K562 (cell line): Measurements from ENCODE around the gene GPATCH2. TPM values are rescaled to one million over a fixed set of nuclear protein-coding genes. Genes with fewer than 3 reads are reported as not detected.

ENCODE experiments used
- POLR3A ChIP-seq: IDR thresholded peaks from 2 replicates; pipeline ENCODE4 v1.6.1; 2011; ENCODE audit warnings: borderline replicate concordance, mild to moderate bottlenecking, moderate library complexity; ENCODE audit not compliant: insufficient read length, insufficient read depth; ENCODE audit errors: extremely low read depth
- ZNF143 ChIP-seq: sonication (generic); formaldehyde crosslinking; IDR thresholded peaks from 2 replicates; pipeline ENCODE4 v1.9.0; 2022; ENCODE audit warnings: mild to moderate bottlenecking, missing genetic modification reagents
- ZNF263 ChIP-seq: sonication (generic); formaldehyde crosslinking; IDR thresholded peaks from 2 replicates; pipeline ENCODE4 v1.8.0; 2022; ENCODE audit warnings: mild to moderate bottlenecking, missing genetic modification reagents, borderline replicate concordance
- polyA plus RNA-seq, 8 experiments: library from polyadenylated mRNA; depleted of rRNA in 4 of 8; stranded (reverse) in 5 of 8; unstranded in 3 of 8; fragments of >200 nt; fragmentation: Nextera tagmentation in 2 of 8; fragmentation: Illumina TruSeq in 1 of 8; extraction: Ambion mirVana in 2 of 8; extraction: Trizol in 1 of 8; gene quantifications; 2 replicates each; pipeline versions ENCODE4 v1.2.1 to v1.2.3, GENCODE V29; 2011 to 2014; ENCODE audit warnings: inconsistent platforms in 1 of 8, missing spikeins in 1 of 8
- total RNA-seq, 7 experiments: library from RNA; depleted of rRNA in 6 of 7; stranded (reverse); fragments of >200 nt in 6 of 7; fragmentation: Illumina TruSeq in 2 of 7; extraction: Trizol in 2 of 7; gene quantifications; 2 replicates each; pipeline versions ENCODE4 v1.2.1 to v1.2.3, GENCODE V29; 2011 to 2021; ENCODE audit warnings: low replicate concordance in 1 of 7
- TF ChIP-seq, protein P1 (sequence below): fragments of 200-600 bp; sonication (generic); IDR thresholded peaks from one replicate; pipeline ENCODE4 v1.6.1; 2012; ENCODE audit warnings: mild to moderate bottlenecking, low read depth, low read length, inconsistent platforms
- TF ChIP-seq, protein P2 (sequence below): fragments of 250-450 bp; sonication (Bioruptor Pico); IDR thresholded peaks from 2 replicates; pipeline ENCODE4 v1.4.0; 2020; ENCODE audit warnings: mild to moderate bottlenecking
- TF ChIP-seq, protein P3 (sequence below): fragments of 450-650 bp; formaldehyde crosslinking; IDR thresholded peaks from 2 replicates; pipeline ENCODE4 v1.4.0; 2020; ENCODE audit warnings: mild to moderate bottlenecking
- TF ChIP-seq, protein P4 (sequence below): fragments of 250-450 bp; sonication (Bioruptor Pico); IDR thresholded peaks from 2 replicates; pipeline ENCODE4 v1.4.0; 2020

Gene GPATCH2
- total and polyA plus RNA-seq, 9 of the 15 experiments (the other 6 are each of a cell fraction or from before 2014, with no cell fraction given): 0.38 to 2.0 (median 0.55) TPM

DNA sequence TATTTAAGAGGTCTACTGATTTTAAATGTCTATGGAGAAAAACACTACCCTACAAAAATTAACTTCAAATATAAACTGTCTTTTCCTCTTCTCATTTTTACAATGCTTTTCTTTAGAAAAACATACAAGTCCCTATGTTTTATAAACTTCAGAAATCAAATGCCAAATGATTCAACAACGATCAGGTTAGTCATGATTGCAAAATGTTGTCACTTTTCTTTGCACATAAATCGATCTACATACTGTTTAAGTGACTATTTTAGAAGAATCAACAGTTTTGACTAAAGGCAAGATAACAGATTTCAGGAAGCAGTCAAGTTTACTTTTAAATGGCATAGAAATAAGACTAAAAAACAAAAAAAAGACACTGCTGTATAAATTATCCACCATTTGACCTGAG lies 168.7 kb downstream of the GPATCH2 start (continued):
- TF ChIP-seq, protein P1, sequence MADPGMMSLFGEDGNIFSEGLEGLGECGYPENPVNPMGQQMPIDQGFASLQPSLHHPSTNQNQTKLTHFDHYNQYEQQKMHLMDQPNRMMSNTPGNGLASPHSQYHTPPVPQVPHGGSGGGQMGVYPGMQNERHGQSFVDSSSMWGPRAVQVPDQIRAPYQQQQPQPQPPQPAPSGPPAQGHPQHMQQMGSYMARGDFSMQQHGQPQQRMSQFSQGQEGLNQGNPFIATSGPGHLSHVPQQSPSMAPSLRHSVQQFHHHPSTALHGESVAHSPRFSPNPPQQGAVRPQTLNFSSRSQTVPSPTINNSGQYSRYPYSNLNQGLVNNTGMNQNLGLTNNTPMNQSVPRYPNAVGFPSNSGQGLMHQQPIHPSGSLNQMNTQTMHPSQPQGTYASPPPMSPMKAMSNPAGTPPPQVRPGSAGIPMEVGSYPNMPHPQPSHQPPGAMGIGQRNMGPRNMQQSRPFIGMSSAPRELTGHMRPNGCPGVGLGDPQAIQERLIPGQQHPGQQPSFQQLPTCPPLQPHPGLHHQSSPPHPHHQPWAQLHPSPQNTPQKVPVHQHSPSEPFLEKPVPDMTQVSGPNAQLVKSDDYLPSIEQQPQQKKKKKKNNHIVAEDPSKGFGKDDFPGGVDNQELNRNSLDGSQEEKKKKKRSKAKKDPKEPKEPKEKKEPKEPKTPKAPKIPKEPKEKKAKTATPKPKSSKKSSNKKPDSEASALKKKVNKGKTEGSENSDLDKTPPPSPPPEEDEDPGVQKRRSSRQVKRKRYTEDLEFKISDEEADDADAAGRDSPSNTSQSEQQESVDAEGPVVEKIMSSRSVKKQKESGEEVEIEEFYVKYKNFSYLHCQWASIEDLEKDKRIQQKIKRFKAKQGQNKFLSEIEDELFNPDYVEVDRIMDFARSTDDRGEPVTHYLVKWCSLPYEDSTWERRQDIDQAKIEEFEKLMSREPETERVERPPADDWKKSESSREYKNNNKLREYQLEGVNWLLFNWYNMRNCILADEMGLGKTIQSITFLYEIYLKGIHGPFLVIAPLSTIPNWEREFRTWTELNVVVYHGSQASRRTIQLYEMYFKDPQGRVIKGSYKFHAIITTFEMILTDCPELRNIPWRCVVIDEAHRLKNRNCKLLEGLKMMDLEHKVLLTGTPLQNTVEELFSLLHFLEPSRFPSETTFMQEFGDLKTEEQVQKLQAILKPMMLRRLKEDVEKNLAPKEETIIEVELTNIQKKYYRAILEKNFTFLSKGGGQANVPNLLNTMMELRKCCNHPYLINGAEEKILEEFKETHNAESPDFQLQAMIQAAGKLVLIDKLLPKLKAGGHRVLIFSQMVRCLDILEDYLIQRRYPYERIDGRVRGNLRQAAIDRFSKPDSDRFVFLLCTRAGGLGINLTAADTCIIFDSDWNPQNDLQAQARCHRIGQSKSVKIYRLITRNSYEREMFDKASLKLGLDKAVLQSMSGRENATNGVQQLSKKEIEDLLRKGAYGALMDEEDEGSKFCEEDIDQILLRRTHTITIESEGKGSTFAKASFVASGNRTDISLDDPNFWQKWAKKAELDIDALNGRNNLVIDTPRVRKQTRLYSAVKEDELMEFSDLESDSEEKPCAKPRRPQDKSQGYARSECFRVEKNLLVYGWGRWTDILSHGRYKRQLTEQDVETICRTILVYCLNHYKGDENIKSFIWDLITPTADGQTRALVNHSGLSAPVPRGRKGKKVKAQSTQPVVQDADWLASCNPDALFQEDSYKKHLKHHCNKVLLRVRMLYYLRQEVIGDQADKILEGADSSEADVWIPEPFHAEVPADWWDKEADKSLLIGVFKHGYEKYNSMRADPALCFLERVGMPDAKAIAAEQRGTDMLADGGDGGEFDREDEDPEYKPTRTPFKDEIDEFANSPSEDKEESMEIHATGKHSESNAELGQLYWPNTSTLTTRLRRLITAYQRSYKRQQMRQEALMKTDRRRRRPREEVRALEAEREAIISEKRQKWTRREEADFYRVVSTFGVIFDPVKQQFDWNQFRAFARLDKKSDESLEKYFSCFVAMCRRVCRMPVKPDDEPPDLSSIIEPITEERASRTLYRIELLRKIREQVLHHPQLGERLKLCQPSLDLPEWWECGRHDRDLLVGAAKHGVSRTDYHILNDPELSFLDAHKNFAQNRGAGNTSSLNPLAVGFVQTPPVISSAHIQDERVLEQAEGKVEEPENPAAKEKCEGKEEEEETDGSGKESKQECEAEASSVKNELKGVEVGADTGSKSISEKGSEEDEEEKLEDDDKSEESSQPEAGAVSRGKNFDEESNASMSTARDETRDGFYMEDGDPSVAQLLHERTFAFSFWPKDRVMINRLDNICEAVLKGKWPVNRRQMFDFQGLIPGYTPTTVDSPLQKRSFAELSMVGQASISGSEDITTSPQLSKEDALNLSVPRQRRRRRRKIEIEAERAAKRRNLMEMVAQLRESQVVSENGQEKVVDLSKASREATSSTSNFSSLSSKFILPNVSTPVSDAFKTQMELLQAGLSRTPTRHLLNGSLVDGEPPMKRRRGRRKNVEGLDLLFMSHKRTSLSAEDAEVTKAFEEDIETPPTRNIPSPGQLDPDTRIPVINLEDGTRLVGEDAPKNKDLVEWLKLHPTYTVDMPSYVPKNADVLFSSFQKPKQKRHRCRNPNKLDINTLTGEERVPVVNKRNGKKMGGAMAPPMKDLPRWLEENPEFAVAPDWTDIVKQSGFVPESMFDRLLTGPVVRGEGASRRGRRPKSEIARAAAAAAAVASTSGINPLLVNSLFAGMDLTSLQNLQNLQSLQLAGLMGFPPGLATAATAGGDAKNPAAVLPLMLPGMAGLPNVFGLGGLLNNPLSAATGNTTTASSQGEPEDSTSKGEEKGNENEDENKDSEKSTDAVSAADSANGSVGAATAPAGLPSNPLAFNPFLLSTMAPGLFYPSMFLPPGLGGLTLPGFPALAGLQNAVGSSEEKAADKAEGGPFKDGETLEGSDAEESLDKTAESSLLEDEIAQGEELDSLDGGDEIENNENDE: no peak
- TF ChIP-seq, protein P2, sequence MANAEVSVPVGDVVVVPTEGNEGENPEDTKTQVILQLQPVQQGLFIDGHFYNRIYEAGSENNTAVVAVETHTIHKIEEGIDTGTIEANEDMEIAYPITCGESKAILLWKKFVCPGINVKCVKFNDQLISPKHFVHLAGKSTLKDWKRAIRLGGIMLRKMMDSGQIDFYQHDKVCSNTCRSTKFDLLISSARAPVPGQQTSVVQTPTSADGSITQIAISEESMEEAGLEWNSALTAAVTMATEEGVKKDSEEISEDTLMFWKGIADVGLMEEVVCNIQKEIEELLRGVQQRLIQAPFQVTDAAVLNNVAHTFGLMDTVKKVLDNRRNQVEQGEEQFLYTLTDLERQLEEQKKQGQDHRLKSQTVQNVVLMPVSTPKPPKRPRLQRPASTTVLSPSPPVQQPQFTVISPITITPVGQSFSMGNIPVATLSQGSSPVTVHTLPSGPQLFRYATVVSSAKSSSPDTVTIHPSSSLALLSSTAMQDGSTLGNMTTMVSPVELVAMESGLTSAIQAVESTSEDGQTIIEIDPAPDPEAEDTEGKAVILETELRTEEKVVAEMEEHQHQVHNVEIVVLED: no peak
- TF ChIP-seq, protein P3, sequence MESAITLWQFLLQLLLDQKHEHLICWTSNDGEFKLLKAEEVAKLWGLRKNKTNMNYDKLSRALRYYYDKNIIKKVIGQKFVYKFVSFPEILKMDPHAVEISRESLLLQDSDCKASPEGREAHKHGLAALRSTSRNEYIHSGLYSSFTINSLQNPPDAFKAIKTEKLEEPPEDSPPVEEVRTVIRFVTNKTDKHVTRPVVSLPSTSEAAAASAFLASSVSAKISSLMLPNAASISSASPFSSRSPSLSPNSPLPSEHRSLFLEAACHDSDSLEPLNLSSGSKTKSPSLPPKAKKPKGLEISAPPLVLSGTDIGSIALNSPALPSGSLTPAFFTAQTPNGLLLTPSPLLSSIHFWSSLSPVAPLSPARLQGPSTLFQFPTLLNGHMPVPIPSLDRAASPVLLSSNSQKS: no peak
- no peak for TF ChIP-seq ZNF143 (CRISPR knock-in tag)
- TF ChIP-seq POLR3A: no peak
- TF ChIP-seq, protein P4, sequence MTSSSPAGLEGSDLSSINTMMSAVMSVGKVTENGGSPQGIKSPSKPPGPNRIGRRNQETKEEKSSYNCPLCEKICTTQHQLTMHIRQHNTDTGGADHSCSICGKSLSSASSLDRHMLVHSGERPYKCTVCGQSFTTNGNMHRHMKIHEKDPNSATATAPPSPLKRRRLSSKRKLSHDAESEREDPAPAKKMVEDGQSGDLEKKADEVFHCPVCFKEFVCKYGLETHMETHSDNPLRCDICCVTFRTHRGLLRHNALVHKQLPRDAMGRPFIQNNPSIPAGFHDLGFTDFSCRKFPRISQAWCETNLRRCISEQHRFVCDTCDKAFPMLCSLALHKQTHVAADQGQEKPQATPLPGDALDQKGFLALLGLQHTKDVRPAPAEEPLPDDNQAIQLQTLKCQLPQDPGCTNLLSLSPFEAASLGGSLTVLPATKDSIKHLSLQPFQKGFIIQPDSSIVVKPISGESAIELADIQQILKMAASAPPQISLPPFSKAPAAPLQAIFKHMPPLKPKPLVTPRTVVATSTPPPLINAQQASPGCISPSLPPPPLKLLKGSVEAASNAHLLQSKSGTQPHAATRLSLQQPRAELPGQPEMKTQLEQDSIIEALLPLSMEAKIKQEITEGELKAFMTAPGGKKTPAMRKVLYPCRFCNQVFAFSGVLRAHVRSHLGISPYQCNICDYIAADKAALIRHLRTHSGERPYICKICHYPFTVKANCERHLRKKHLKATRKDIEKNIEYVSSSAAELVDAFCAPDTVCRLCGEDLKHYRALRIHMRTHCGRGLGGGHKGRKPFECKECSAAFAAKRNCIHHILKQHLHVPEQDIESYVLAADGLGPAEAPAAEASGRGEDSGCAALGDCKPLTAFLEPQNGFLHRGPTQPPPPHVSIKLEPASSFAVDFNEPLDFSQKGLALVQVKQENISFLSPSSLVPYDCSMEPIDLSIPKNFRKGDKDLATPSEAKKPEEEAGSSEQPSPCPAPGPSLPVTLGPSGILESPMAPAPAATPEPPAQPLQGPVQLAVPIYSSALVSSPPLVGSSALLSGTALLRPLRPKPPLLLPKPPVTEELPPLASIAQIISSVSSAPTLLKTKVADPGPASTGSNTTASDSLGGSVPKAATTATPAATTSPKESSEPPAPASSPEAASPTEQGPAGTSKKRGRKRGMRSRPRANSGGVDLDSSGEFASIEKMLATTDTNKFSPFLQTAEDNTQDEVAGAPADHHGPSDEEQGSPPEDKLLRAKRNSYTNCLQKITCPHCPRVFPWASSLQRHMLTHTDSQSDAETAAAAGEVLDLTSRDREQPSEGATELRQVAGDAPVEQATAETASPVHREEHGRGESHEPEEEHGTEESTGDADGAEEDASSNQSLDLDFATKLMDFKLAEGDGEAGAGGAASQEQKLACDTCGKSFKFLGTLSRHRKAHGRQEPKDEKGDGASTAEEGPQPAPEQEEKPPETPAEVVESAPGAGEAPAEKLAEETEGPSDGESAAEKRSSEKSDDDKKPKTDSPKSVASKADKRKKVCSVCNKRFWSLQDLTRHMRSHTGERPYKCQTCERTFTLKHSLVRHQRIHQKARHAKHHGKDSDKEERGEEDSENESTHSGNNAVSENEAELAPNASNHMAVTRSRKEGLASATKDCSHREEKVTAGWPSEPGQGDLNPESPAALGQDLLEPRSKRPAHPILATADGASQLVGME (CRISPR knock-in tag): no peak
- TF ChIP-seq ZNF263 (CRISPR knock-in tag): no peak
